Measurements from ENCODE around the gene GDF2. TPM values are rescaled to one million over a fixed set of nuclear protein-coding genes. Genes with fewer than 3 reads are reported as not detected.

GDF2 gene
- total RNA-seq, 1 donor from 2014 or later, result 0.21 TPM

- intact Hi-C loops (cut with DNase I), result no loop called here
- H3K27me3 ChIP-seq, result no peaks in the 10 kb centered on the region
- no peak overlapping the region for H3K4me3 ChIP-seq
- no peaks in the 10 kb centered on the region for H3K9me3 ChIP-seq
- no peak for DNase-seq (ENCODE audit: low spot score in 2 of 2)
- no peak for TF ChIP-seq CTCF (IDR thresholded peaks at IDR 0.05)
- no peaks in the 10 kb centered on the region for H3K4me1 ChIP-seq
- H3K27ac ChIP-seq, result no peak overlapping the region
- H3K36me3 ChIP-seq, result no peaks in the 10 kb centered on the region
Measured at GRCh38 chr10:47347303-47347675, 25.0 kb downstream of the GDF2 start.

- Histone ChIP-seq H3K36me3 (no peaks in the 10 kb centered on the region), H3K9me3 (no peaks in the 10 kb centered on the region), H3K27ac (no peak within 1 kb of the TSS), H3K4me1 (no peaks in the 10 kb centered on the region), H3K27me3 (no peaks in the 10 kb centered on the region), H3K4me3 (no peak within 1 kb of the TSS)
- no peak for DNase-seq (ENCODE audit: low spot score in 2 of 2)
- no peak for TF ChIP-seq CTCF (IDR thresholded peaks at IDR 0.05)
- intact Hi-C loops (cut with DNase I), result no loop called here
Measured at GRCh38 chr10:47348138-47348651, 25.9 kb downstream of the GDF2 start, which contains the start of gene RBP3. TSS of gene RBP3 (plus strand) at chr10:47348363. CDS start at chr10:47348485, 122 bp downstream.

- Histone ChIP-seq H3K27me3 (no peaks in the 10 kb centered on the region), H3K27ac (no peak overlapping the region), H3K9me3 (no peaks in the 10 kb centered on the region), H3K4me3 (no peak overlapping the region), H3K36me3 (no peaks in the 10 kb centered on the region), H3K4me1 (no peaks in the 10 kb centered on the region)
- DNase-seq (ENCODE audit: low spot score in 2 of 2), result no peak
- TF ChIP-seq CTCF (IDR thresholded peaks at IDR 0.05), result no peak
- intact Hi-C loops (cut with DNase I), result no loop called here
Measured at GRCh38 chr10:47348661-47349470, 26.6 kb downstream of the GDF2 start.

- intact Hi-C loops (cut with DNase I), result no loop called here
- no peak for TF ChIP-seq CTCF (IDR thresholded peaks at IDR 0.05)
- DNase-seq (ENCODE audit: low spot score in 2 of 2), result no peak
- Histone ChIP-seq H3K4me1 (no peaks in the 10 kb centered on the region), H3K36me3 (no peaks in the 10 kb centered on the region), H3K27ac (no peak overlapping the region), H3K27me3 (no peaks in the 10 kb centered on the region), H3K4me3 (no peak overlapping the region), H3K9me3 (no peaks in the 10 kb centered on the region)
Measured at GRCh38 chr10:47349516-47349915, 27.3 kb downstream of the GDF2 start.

GRCh38 chr10:47349941-47350371 is 27.7 kb downstream of the GDF2 start:
- H3K27ac ChIP-seq, result no peak overlapping the region
- intact Hi-C loops (cut with DNase I), result no loop called here
- no peak for DNase-seq (ENCODE audit: low spot score in 2 of 2)
- no peaks in the 10 kb centered on the region for H3K4me1 ChIP-seq
- no peaks in the 10 kb centered on the region for H3K27me3 ChIP-seq
- H3K4me3 ChIP-seq, result no peak overlapping the region
- no peak for TF ChIP-seq CTCF (IDR thresholded peaks at IDR 0.05)
- no peaks in the 10 kb centered on the region for H3K9me3 ChIP-seq
- H3K36me3 ChIP-seq, result no peaks in the 10 kb centered on the region

All from ascending aorta (tissue), 2 donors.